Daoy (cell line): ENCODE data around the gene COASY. TPM values are rescaled to one million over a fixed set of nuclear protein-coding genes. Genes with fewer than 3 reads are reported as not detected.
"Not testable (repeated sequence)": the region's sequence is repeated elsewhere in the genome, so short reads cannot be mapped to it uniquely, and the experiment has no call there.

ENCODE experiments used
- DNase-seq: peaks from one replicate; pipeline ENCODE4 v3.0.0-alpha.2; 2015; ENCODE audit warnings: low read depth
- total RNA-seq: library from RNA; depleted of rRNA; stranded (reverse); fragments of >200 nt; shearing (Covaris generic); gene quantifications from 2 replicates; pipeline ENCODE4 v1.2.3, GENCODE V29; 2014

COASY gene
- total RNA-seq, 1 experiment from 2014 or later: 19.6 TPM

GRCh38 chr17:42553161-42553818, 8.7 kb upstream of the COASY start:
- no peak for DNase-seq

- no peak for DNase-seq
Observed at GRCh38 chr17:42553866-42554249, 8.1 kb upstream of the COASY start.

GRCh38 chr17:42554250-42555121, 7.5 kb upstream of the COASY start:
- peak; percentile 87 for DNase-seq

- DNase-seq: no peak
Observed at GRCh38 chr17:42555122-42555622, 6.8 kb upstream of the COASY start.

GRCh38 chr17:42555961-42556617, 5.9 kb upstream of the COASY start:
- DNase-seq: not testable (repeated sequence)

DNA sequence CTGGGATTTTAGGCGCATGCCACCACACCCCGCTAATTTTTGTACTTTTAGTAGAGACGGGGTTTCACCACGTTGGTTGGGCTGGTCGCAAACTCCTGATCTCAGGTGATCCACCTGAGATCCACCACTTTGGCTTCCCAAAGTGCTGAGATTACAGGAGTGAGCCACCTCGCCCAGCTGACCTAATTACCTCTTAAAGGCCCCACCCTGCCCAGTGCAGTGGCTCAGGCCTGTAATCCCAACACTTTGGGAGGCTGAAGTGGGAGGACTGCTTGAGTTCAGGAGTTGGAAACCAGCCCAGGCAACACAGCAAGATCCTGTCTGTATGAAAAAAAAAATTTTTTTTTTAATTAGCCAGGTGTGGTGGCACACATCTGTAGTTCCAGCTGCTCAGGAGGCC, 2.9 kb upstream of the COASY start:
- DNase-seq: no peak

DNA sequence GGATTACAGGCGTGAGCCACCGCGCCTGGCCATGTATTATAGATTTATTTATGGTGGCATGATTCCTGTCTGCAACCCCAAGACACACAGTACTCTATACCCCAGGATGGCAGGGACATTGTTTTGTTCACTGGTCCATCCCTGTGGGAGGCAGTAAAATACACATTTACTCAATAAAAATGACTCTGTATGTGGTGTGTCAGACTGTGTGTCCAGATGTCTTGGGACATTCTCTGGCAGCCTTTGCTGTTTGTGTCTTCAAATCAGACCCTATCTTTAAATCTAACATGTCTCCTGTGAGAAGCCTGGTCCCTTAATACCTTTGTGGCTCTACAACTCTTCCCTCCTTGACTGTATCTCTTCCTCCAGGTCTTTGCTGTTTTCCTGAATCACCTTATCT, 1.7 kb upstream of the COASY start:
- DNase-seq: no peak

DNA sequence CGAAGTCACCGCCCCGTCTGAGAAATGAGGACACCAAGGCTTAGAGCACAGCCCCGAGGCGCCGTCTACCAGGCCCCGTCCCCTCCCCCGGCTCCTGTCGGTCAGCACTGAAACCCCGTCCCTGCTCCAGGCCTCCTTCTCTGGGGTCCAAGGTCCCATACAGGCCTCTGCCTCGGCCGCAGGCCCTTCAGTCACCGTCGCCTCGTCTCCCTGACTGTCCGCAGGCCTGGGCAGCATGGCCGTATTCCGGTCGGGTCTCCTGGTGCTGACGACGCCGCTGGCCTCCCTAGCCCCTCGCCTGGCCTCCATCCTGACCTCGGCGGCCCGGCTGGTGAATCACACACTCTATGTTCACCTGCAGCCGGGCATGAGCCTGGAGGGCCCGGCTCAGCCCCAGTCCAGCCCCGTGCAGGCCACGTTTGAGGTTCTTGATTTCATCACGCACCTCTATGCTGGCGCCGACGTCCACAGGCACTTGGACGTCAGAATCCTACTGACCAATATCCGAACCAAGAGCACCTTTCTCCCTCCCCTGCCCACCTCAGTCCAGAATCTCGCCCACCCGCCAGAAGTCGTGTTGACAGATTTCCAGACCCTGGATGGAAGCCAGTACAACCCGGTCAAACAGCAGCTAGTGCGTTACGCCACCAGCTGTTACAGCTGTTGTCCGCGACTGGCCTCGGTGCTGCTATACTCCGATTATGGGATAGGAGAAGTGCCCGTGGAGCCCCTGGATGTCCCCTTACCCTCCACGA, 617 bp downstream of the COASY start:
- no peak for DNase-seq

DNA sequence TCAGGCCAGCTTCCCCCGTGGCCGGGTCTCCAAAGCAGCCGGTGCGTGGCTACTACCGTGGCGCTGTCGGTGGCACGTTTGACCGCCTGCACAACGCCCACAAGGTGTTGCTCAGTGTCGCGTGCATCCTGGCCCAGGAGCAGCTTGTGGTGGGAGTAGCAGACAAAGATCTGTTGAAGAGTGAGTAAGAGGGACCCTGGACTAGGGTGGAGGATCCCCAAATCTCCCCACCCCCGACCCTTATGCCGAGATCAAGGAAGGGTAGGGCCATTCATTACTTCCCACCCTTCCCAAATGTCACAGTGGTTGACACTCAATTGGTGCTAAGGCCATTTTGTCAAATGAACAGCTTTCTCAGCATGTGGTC, 1.2 kb downstream of the COASY start:
- DNase-seq: no peak

- DNase-seq: no peak
Observed at GRCh38 chr17:42563543-42563942, 1.6 kb downstream of the COASY start.

DNA sequence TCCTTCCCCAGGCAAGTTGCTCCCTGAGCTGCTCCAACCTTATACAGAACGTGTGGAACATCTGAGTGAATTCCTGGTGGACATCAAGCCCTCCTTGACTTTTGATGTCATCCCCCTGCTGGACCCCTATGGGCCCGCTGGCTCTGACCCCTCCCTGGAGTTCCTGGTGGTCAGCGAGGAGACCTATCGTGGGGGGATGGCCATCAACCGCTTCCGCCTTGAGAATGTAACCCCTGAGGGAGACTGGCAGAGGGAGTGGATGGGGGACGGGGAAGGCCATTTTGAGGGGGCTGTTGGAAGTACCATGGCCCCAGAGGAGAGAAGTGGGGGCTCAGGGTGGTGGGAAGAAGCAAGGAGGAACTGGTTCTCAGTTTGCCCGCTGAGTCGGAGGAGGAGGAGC, 2.0 kb downstream of the COASY start:
- DNase-seq: no peak

GRCh38 chr17:42564815-42565522, 3.0 kb downstream of the COASY start:
- DNase-seq: no peak

GRCh38 chr17:42565523-42566214, 3.7 kb downstream of the COASY start:
- DNase-seq: no peak

- DNase-seq: no peak
Observed at GRCh38 chr17:42566215-42566882, 4.4 kb downstream of the COASY start.

DNA sequence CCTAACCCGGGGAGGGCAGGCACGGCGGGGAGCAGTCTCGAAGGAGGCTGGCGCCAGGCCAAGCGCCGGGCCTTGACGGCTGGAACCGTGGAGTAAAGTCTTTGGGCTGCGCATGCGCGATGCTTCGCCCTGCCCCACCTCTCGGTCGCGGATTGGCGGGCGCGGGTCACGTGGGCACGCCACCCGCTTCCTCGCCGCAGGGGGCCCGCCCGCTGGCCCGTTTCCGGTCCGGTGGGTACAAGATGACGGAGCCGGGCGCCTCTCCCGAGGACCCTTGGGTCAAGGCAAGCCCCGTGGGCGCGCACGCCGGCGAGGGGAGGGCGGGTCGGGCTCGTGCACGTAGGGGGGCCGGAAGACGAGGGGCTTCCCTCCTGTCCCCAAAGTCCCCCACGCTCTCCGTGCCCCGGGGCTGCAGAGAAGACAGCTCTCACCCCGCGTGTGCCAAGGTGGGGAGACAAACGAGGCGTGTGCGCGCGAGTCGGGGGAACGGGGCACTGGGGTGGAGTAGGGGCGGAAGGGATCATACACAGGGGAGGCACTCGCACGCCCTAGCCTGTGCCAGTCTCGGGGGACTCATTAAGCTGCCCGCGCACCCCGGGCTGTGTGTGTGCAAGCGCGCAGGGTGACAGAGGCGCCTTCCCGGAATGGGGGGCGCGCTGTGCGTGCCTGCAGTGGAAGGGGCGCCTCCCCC, 5.1 kb downstream of the COASY start, which contains the start of gene MLX:
Gene MLX, plus strand, starts transcription at position 218 of the 691 bp plus-strand sequence. Its CDS starts 25 bp downstream, at position 243.
- DNase-seq: peak; percentile 91

GRCh38 chr17:42568341-42569111, 6.6 kb downstream of the COASY start:
- DNase-seq: no peak

- DNase-seq: no peak
Observed at GRCh38 chr17:42571435-42572225, 9.7 kb downstream of the COASY start.

DNA sequence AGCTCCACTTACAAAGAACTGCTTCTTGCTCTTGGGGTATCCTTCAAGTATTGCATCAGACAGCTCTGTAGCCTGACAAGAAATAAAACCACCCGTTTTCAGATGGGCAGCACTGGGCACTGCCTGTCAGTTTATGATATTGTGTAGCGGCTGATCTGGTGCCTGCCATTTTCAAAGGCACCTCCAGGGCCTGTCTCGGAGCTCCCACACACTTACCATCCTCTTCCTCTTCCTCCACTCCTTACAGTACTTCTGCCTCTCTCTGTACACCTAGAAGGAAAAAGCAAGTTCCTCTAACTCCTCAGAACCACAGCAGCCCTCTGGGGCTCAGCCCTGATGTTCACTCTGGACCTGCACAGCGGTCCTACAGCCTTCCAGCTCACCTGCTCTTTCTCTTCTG, 11.1 kb downstream of the COASY start:
- DNase-seq: no peak
